NCI-H510A treated with DMSO at 0.1 percent for 48 hours (cell line): Measurements from ENCODE around the gene CHID1.

ENCODE experiments used
- DNase-seq: peaks from one replicate; lab custom pipeline; 2025; lab: John Stamatoyannopoulos, UW

Gene CHID1

GRCh38 chr11:910589-911030, at the start of gene CHID1:
Gene CHID1 (minus strand): TSS chr11:910810. CDS start chr11:904816, 5,994 bp downstream.
- peak; percentile 64 for DNase-seq

DNA sequence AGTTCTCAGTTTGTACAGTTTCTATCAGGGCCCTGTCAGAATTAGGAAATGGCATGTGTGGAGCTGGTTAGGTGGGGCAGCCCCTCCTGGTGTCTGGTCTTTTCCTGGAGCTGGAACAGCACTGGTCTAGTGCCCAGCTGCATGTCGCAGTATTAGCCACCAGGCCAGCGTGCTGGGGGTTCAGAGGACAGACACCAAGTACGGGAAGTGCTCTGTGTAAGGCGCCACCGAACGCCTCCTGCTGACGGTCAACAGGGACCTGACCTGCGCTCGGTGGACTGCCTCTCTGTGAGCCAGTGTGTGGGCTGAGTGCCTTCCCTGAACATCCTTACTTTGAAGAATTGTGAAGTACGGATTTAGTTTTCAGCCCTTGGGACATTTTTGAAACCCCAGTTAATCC, 49.0 kb upstream of the CHID1 start:
- no peak for DNase-seq

DNA sequence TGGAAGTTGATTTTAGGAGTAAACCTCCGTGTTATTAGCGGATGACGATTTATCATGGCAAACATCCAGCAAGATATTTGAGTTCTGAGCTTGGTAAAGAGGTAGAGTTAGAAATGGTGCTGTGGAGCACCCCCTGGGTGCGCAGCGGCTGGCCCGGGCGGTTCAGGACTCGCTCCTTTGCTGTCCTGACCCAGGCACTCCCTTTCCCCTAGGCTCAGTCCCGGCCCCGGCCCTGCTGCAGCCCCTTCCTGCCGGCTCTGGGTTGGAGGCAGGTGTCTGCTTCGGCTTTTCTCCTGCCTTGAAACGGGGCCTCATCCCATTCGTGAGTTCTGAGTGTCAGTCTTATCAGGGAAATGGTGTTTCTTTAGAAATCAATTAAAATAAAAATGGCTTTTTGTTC, 48.4 kb upstream of the CHID1 start:
- DNase-seq: no peak

- no peak for DNase-seq
These were observed 47.5 kb upstream of the CHID1 start for GRCh38 chr11:958101-958500.

DNA sequence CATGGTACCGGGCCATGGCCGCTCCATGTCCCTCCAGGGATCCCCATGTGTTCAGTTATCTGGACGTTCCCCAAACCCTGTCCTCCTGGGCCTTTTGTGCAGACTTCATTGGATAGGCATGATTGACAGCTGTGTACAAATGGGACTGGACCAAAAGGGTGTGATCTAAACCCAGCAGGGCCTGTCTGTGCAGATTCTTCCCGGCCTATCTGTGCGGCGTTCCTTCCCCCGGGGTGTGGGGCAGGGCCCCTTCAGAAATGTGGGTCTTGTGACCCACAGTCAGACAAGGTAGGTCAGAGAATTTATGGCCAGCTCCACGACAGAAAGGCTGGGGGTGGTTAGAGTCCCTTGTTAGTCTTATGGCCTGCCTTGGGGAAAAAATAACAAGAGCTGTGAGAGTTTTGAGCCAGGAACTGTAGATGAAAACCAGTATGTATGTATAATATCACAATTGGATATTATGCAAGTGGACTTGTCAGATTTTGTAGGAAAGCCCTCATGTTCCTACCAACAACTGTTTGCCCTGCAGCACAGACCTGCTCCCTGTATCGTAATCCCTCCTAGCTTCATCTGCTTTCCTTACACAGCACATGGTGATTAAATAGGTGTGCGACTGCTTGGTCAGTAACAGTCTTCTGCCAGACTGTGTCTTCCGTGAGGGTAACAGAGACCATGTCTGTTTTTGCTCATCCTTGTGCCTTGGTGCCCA, 46.8 kb upstream of the CHID1 start:
- DNase-seq: no peak

DNA sequence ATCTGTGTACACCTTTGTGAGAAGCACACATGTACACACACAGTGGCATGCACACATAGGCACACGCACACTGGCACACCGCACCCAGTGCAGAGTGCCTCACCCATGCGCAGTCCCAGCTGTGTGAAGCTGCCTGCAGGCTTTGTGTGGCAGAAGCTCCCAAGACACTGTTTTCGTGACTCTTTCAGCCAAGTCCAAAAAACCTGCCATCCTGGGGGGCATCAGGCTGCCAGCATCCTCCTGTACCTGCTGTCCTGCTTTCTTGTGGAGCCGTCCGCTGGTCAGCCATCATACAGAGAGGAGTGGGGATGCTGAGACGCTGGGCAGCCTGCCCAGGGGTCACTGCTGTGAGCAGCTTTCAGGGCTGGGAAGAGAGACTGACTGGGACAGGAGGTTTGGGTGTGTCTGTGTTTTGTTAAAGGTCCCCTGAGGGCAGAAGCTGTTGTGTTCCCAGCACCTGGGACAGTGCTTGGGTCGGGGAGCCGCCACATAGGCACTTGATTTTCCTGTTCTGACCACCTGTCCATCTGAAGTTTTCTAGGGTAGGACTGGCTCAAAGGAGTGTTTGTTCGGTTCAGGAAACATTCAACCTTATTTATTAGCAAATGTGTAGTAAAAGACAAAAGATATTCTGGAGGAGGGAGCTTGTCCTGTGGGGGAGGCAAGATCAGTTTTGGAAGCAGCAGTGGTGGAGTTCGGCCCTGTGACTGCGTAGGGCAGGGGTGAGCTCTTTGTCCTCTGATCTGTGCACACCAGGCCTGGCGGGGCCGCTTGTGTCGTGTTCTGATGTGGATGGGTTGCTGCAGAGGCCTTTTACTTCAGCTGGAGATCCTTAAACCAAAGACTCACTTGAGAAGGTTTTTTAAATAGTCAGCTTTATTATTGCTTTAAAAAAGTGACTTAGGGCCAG, 44.8 kb upstream of the CHID1 start:
- DNase-seq: peak; percentile 3

DNA sequence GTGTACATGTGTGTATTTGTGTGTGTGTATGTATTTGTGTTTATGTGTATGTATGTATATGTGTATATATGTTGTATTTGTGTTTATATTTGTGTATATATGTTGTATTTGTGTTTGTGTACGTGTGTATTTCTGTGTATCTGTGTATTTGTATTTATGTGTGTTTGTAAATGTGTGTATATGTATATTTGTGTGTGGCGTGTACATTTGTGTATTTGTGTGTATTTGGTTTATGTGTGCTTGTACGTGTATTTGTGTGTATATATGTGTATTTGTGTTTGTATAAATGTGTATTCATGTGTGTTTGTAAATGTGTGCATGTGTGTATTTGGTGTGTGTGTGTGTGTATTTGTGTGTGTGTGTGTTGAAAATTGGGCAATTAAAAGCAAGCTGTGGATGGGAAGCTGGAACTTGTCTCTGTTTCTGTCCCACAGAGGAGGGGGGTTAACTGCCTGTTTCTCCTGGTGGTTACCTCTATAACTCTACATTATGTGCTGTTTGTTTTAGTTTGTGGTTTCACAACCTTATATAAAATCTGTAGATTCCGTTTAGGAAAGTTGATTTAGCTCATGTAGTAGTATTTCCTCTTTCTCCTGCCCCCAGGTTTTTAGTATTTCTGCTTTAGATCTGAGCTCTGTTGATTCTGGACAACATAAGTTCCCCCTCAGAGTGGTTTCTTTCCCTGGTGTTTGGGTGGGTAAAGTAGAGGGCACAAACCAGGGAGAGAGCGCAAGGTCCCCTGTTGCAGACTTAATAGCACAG, 44.0 kb upstream of the CHID1 start:
- DNase-seq: no peak

DNA sequence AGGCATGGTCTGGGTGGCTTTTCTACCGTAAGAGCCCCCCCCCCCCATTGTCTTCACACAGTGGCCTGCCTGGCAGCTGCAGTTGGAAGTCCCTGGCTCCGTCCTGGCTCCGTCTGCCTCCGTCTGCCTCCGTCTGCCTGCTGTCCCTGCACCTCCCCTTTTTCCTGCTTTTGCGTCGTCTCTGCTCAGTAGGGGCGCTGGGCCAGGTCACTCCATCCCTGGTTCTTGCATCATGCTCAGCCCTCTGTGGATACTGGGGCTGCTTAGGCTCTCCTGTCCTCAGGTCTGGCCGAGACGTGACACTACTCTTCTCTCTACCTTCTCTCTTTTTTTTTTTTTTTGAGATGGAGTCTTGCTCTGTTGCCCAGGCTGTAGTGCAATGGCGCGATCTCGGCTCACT, 42.9 kb upstream of the CHID1 start:
- no peak for DNase-seq

GRCh38 chr11:952406-953385, 42.1 kb upstream of the CHID1 start:
- no peak for DNase-seq

DNA sequence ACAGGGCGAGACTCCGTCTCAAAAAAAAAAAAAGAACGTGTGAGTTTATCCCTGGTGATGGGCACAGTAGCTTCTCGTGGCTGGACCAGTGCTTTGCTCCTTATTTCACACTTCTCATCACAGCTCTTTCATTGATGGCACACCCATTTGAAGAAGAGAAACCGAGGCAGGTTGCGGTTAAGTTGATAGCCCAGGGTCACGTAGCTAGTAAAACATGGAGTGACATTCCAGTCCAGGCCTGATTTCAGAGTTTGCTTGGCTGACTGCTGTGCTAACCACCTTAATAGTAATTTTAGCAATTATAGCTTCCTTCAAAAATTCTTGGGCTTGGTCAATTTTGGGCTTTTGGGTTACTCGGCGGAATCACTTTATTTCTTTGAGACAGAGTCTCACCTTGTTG, 40.9 kb upstream of the CHID1 start:
- DNase-seq: no peak

GRCh38 chr11:947744-948143, 37.1 kb upstream of the CHID1 start:
- DNase-seq: no peak

DNA sequence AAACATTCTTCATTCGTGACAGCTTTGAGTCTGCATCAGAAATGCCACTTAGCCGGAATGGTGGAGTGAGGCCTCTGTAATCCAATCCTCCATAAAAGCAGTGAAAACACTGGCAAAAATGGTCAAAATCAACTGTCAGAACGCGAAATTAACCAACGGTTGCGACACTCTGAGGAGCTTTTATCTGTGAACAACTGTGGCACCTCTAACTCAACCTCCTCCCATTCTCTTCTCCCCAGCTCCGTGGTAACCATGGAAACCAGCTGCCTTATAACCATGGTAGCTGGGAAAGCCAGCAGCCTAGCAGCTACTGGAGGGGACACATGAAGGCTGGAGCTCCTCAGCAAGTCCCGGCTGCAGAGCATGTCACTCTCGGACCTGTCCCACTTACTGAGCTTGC, 35.4 kb upstream of the CHID1 start:
- DNase-seq: no peak

DNA sequence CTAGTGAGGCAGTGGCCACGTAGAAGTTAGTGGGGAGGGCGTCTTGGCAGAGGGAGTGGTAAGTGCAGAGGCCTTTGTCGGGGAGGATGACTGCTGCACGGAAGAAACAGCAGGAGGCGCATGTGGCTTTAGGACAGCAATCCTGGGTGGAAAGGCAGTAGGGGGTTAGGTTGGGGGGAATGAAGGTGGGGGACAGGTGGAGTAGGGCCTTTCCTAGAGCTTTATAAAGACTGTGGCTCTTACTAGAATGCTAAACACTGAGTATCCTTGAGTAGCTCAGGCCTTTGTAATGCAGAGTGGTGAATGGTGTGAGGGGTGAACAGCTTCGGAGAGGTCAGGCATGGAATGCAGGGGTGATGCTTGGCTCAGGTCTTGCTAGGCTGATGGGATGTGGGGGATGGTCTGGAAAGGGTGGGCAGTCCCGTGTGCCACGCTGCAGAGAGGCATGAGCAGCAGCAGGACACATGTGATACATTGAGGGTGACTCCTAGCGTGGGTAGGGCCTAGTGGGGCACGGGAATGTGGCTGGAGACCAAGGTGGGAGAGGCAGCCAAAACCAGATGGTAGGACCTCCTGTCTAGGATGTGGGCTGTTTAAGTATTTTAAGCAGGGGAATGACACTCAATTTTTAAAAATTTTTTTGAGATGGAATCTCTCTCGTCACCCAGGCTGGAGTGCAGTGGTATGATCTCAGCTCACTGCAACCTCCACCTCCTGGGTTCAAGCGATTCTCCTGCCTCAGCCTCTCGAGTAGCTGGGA, 34.3 kb upstream of the CHID1 start:
- DNase-seq: no peak

DNA sequence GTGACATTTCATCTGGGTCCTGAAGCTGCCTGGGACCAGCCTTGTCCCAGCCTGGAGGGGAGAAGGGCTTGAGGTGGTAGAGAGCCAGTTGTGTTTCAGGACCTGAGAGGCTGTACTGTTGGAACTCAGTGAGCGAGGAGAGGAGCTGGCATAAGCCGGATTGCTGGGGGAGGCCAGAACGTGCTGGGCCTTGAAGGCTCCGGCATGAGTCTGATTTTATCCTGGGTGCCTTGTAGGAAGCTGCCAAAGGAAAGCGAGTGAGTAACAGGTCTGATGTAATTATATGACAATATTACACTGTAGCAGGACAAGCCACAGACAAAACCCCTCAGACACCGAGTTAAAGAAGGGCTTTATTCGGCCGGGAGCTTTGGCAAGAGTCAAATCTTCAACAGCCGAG, 32.2 kb upstream of the CHID1 start:
- DNase-seq: no peak

GRCh38 chr11:940496-941135, 30.0 kb upstream of the CHID1 start:
- DNase-seq: no peak

- no peak for DNase-seq
These were observed 27.2 kb upstream of the CHID1 start for GRCh38 chr11:937841-938261.

GRCh38 chr11:936199-936598, 25.6 kb upstream of the CHID1 start:
- DNase-seq: no peak

- no peak for DNase-seq
These were observed 23.9 kb upstream of the CHID1 start for GRCh38 chr11:934527-934926.

- no peak for DNase-seq
These were observed 23.3 kb upstream of the CHID1 start for GRCh38 chr11:933936-934335.
